Limb (tissue), 2 donors: ENCODE data around the gene CTCF.

Source experiments
- DNase-seq, 2 donors: peaks; one replicate each; pipeline ENCODE4 v3.0.0-alpha.2; 2016; ENCODE audit errors: extremely low spot score in 2 of 2

The CTCF gene

GRCh38 chr16:67534431-67534830 lies 27.9 kb upstream of the CTCF start:
- DNase-seq: no peak

GRCh38 chr16:67535201-67535600 lies 27.1 kb upstream of the CTCF start:
- DNase-seq: no peak

GRCh38 chr16:67537270-67537635 lies 25.1 kb upstream of the CTCF start:
- DNase-seq: peak in 1 of 2 donors; percentile 75

DNA sequence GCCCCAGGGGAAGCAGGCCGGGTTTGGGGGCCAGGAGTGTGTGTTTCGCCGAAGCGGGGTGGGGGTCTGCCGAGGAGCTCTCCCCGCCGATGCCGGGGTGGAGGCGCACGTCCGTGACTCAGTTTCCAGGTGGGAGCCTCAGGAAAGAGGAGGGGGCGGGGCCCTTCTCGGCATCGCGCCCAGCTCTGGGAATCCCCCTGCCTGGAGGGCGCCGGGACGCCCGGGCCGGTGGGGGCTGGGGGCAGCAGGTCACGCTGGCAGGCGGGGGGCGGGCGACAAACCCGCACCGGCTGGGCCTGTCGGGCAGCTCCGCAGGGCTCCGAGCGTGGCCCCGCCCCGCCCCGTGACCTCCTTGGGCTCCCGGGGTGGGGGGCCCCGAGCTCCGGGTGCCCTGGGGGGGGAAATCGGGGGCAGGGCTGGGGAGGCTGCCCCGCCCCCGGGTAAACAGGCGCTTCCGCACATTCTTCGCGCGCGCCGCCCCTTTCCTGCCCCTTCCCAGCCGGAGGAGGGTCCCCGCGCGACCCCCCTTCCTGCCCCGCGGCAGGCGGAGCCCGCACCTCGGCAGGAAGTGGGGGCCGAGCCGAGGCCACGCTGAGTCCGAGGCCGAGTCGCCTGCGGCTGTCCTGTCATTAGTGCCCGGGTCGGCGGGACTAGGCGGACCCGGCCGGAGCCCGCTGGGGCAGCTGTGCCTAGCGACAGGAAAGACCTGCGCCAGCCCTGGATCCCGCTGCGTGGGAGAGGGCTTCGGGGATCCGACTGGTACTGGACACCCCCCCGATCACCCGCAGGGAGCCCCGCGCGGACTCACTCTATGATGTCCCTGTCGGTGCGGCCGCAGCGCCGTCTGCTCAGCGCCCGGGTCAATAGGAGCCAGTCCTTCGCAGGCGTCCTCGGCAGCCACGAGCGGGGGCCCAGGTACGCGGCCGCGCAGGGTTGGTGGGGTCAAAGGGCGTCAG lies 24.4 kb upstream of the CTCF start:
- DNase-seq: peak in 1 of 2 donors; percentile 78

DNA sequence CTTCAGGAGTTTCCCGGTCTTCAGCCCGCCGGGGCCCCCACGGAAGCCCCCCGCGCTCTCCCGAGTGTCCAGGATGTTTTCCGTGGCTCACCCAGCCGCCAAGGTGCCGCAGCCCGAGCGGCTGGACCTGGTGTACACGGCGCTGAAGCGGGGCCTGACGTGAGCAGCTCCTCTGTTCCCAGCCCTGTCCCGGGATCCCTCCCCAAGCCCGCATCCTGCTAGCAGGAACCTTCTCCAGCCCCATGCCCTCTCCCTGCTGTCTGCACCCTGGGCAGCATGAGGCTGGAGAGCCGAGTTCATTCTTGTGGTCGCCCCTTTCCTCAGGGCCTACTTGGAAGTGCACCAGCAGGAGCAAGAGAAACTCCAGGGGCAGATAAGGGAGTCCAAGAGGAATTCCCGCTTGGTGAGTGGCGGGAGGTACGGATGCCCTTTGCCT lies 23.6 kb upstream of the CTCF start:
- DNase-seq: no peak

DNA sequence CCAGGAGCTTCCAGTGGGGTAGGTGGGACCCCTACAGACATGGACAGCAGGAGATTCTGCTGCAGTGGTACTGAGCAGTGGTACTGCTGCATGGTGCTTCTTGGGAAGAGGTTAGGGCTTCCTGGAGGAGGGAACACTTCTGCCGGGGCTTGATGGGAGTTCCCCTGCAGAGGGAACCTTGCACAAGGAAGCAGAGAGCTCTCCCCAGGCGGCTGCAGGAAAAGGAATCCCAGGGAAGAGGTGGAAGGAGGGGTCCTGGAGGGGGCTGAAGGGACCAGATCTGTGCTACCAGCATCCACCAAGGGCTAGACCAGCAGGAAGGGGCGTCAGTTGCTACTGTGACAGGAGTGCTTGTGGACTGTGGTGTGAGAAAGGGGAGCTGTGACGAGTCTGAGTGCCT lies 23.1 kb upstream of the CTCF start:
- no peak for DNase-seq

- DNase-seq: no peak
Observed at GRCh38 chr16:67539691-67540635, 22.4 kb upstream of the CTCF start.

DNA sequence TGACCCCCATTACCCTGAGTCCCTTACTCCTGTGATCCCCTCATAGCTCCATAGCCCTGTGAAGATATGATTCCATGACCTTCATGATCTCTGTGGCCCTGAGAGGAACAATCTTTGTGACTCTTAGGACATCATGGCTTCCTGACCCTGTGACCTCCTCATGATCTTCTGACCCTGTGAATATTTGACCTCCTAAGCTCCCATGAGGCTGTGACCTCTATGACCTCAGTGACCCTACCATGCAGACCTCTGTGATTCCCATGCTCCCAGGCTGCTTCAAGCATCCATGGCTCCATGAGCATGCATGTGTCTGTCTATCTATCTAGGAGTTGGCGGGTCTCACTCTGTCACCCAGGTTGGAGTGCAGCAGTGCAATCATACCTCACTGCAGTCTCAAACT lies 21.6 kb upstream of the CTCF start:
- no peak for DNase-seq

GRCh38 chr16:67541391-67542263 lies 20.7 kb upstream of the CTCF start:
- no peak for DNase-seq

DNA sequence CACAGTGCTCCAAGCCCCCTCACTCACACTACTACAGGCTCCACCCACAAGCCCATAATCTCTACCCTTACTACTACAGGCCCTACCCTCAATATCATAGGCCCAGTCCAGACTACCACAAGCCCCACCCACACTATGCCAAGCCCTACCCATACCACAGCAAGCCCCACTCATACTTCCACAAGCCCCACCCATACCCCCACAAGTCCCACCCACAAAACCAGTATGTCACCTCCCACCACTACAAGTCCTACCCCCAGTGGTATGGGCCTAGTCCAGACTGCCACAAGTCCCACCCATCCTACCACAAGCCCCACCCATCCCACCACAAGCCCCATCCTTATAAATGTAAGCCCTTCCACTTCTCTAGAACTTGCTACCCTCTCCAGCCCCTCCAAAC lies 19.9 kb upstream of the CTCF start:
- DNase-seq: peak in 1 of 2 donors; percentile 33

- DNase-seq: no peak
Observed at GRCh38 chr16:67543036-67543435, 19.3 kb upstream of the CTCF start.

DNA sequence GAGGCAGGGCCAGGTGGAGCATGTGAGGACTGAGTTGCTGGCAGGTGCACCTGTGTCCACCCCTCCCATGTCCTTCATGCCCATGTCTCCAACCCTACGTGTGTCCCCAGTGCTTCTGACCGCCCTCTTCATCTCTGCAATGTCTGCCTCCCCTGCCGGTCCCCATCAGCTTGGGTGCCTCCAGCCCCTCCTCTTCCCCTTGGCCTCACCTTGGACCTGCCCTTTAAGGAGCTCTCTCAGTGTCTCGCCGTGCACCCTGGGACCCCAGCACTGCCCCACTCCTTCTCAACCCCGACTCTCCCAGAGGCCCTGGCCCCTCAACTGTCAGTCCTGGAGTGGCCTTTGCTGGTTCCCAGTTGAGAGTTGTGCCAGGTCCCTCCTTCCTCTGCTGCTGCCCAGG lies 18.7 kb upstream of the CTCF start:
- no peak for DNase-seq

- peak in 1 of 2 donors; percentile 32 for DNase-seq
Observed at GRCh38 chr16:67544329-67544841, 17.9 kb upstream of the CTCF start.

- DNase-seq: no peak
Observed at GRCh38 chr16:67544844-67545664, 17.3 kb upstream of the CTCF start.

DNA sequence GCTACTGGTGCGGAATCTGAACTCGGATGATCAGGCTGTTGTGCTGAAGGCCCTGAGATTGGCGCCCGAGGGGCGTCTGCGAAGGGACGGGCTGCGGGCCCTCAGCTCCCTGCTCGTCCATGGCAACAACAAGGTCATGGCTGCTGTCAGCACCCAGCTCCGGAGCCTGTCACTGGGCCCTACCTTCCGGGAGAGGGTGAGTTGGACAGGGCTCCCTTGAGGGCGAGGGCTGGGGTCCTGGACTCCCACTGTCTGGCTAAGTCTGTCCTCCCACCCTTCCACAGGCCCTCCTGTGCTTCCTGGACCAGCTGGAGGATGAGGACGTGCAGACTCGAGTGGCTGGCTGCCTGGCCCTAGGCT lies 16.7 kb upstream of the CTCF start:
- DNase-seq: peak in 1 of 2 donors; percentile 30

DNA sequence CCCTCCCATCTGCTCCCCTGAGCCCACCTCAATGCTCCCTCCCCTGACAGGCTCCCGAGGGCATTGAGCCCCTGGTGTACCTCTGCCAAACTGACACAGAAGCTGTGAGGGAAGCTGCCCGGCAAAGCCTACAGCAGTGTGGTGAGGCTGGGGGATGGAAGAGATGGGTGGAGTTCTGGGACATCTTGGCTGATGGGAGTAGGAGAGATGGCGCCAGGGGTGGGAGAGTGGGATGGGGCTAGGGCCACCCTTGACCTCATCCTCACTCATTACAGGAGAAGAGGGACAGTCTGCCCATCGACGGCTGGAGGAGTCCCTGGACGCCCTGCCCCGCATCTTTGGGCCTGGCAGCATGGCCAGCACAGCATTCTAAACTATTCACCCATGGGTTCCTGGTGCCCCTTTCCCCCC lies 16.2 kb upstream of the CTCF start:
- no peak for DNase-seq

DNA sequence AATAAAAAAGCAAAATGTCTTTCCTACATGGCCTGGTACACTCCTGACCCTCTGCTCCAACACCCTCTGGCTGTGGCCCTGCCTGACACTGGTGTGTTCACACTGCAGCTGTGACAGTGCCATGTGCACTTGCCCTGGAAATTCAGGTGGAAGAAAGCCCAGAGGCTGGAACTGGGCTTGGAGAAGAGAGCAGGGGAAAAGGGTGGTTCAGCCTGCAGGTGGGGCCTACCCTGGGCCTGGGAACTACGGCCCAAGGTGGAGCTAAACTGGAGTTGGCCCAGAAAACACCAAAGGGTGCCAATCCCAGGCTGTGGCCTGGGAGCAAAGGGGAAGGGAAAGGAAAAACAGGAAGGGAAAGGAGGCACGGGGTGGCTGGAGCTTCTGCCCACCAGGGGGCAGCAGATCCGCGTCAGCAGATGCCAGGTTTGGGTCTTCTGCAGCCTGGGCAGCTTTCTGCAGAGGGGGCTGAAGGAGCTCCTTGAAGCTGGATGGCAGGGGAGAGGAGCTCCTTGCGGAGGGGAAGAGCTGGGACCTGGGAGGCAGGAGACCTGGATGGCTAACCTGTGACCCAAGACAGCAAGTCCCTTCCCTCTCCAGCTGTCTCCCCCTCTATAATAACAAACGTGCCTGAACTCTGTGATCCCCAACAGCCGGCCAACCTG lies 15.4 kb upstream of the CTCF start:
- peak; percentile 56 to 77 for DNase-seq

- DNase-seq: peak in 1 of 2 donors; percentile 39
Observed at GRCh38 chr16:67547423-67548264, 14.7 kb upstream of the CTCF start.
